ENCODE measurements around the gene NWD2. TPM values are rescaled to one million over a fixed set of nuclear protein-coding genes. Genes with fewer than 3 reads are reported as not detected.

The NWD2 gene
- total RNA-seq, 2 experiments from 2014 or later = not detected

DNA sequence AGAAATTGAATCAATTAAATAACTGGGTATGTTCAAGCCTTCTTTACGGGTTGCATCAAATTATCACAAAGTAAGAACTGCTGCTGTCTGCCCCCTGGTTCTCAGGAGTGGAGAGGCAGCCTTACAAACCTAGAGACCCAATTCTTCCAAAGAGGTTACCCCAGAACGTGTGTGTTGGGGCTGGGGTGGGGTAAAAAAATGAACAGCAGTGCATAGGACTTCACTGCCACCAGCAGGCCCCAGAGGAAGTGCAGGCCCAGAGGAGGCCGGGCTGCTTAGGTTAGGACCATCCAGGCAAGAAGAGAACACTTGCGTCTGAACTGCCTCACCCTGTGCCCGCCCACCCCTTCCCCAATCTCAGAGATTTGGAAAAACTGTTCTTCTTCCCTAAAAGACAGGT, 1.5 kb upstream of the NWD2 start:
- no peak overlapping the region for H3K27ac Mint-ChIP-seq
- DNase-seq = no peak
- POLR2A ChIA-PET = no interaction called here
- TF ChIP-seq, protein P1, sequence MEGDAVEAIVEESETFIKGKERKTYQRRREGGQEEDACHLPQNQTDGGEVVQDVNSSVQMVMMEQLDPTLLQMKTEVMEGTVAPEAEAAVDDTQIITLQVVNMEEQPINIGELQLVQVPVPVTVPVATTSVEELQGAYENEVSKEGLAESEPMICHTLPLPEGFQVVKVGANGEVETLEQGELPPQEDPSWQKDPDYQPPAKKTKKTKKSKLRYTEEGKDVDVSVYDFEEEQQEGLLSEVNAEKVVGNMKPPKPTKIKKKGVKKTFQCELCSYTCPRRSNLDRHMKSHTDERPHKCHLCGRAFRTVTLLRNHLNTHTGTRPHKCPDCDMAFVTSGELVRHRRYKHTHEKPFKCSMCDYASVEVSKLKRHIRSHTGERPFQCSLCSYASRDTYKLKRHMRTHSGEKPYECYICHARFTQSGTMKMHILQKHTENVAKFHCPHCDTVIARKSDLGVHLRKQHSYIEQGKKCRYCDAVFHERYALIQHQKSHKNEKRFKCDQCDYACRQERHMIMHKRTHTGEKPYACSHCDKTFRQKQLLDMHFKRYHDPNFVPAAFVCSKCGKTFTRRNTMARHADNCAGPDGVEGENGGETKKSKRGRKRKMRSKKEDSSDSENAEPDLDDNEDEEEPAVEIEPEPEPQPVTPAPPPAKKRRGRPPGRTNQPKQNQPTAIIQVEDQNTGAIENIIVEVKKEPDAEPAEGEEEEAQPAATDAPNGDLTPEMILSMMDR (IDR thresholded peaks at IDR 0.05) = no peak
- no peak overlapping the region for H3K4me3 Mint-ChIP-seq
- no peaks in the 10 kb centered on the region for H3K36me3 ChIP-seq (ENCODE audit: insufficient read depth, low read length)
- intact Hi-C loops (cut with DNase I, micrococcal nuclease) = no loop called here
- H3K27me3 Mint-ChIP-seq = peaks cover 67% of the 10 kb centered on the region
- CTCF ChIA-PET = no interaction called here
- no peak overlapping the region for H3K4me3 ChIP-seq (ENCODE audit: low read length)
- no peak for ATAC-seq (ENCODE audit: poor library complexity)
- H3K36me3 Mint-ChIP-seq (ENCODE audit: low read depth) = no peaks in the 10 kb centered on the region
- H3K9me3 Mint-ChIP-seq = no peaks in the 10 kb centered on the region
- no peak overlapping the region for H3K27ac ChIP-seq (ENCODE audit: low read depth in 1 of 2, low read length in 2 of 2)
- peaks cover 0 to 13% of the 10 kb centered on the region in 2 experiments for H3K9me3 ChIP-seq (ENCODE audit: control insufficient read depth in 1 of 2, insufficient read depth in 1 of 2, low read length in 2 of 2)
- H3K27me3 ChIP-seq (ENCODE audit: control insufficient read depth in 1 of 2, insufficient read depth in 2 of 2, low read length in 2 of 2) = peaks cover 7 to 47% of the 10 kb centered on the region in 2 experiments
- H3K4me1 ChIP-seq (ENCODE audit: insufficient read depth, low read length) = no peaks in the 10 kb centered on the region
- H3K4me1 Mint-ChIP-seq (ENCODE audit: low read depth) = no peaks in the 10 kb centered on the region

DNA sequence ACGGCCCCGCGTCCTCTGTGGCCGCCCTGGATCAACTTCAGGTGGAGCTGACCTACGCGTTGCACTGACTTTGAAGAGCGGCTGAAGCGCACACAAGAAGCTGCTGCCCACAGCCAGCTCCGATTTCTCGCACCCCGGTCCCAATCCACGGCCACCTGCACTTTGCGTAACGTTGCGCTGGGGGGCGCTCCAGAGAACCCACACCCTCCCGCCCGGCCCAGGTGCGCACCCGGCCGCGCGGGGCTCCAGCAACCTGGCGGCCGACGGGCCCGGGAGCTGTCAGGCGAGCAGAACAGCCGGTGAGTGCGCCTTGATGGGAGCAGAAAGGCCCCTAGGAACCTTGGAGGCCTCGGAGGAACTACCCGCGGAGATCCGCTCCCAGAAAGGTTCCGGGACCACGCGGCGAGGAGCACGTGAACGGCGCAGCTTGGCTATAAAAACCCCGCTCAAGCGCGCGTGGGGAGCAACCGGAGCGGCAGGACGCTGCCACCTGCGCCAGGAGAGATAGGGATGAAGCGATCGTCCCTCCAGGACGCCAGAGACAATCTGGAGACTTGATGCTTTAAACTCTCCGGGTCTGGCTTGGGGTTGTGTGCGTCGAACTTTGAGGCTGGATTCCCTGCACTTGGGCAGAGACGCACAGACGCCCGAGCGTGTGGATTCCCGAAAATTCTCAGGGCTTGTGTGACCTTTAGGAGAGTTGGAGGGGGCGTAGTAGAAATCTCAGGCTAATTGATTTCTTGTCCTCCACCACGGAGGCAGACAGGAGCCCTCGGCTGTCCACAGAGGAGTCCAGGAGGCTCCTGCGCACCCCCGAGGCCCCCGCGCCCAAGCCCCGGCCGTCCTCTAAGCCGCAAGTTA, 591 bp upstream of the NWD2 start:
- peaks cover 7 to 47% of the 10 kb centered on the region in 2 experiments for H3K27me3 ChIP-seq (ENCODE audit: control insufficient read depth in 1 of 2, insufficient read depth in 2 of 2, low read length in 2 of 2)
- H3K9me3 ChIP-seq (ENCODE audit: control insufficient read depth in 1 of 2, insufficient read depth in 1 of 2, low read length in 2 of 2) = peaks cover 0 to 13% of the 10 kb centered on the region in 2 experiments
- H3K36me3 Mint-ChIP-seq (ENCODE audit: low read depth) = no peaks in the 10 kb centered on the region
- TF ChIP-seq, protein P1 (IDR thresholded peaks at IDR 0.05) = no peak
- H3K27ac Mint-ChIP-seq = no peak overlapping the region
- POLR2A ChIA-PET = no interaction called here
- ATAC-seq (ENCODE audit: poor library complexity) (no peak), DNase-seq (no peak)
- CTCF ChIA-PET = no interaction called here
- intact Hi-C loops (cut with DNase I, micrococcal nuclease) = no loop called here
- H3K36me3 ChIP-seq (ENCODE audit: insufficient read depth, low read length) = no peaks in the 10 kb centered on the region
- no peak overlapping the region for H3K27ac ChIP-seq (ENCODE audit: low read depth in 1 of 2, low read length in 2 of 2)
- H3K9me3 Mint-ChIP-seq = no peaks in the 10 kb centered on the region
- no peaks in the 10 kb centered on the region for H3K4me1 Mint-ChIP-seq (ENCODE audit: low read depth)
- no peak overlapping the region for H3K4me3 Mint-ChIP-seq
- no peaks in the 10 kb centered on the region for H3K4me1 ChIP-seq (ENCODE audit: insufficient read depth, low read length)
- no peak overlapping the region for H3K4me3 ChIP-seq (ENCODE audit: low read length)
- peaks cover 75% of the 10 kb centered on the region for H3K27me3 Mint-ChIP-seq

DNA sequence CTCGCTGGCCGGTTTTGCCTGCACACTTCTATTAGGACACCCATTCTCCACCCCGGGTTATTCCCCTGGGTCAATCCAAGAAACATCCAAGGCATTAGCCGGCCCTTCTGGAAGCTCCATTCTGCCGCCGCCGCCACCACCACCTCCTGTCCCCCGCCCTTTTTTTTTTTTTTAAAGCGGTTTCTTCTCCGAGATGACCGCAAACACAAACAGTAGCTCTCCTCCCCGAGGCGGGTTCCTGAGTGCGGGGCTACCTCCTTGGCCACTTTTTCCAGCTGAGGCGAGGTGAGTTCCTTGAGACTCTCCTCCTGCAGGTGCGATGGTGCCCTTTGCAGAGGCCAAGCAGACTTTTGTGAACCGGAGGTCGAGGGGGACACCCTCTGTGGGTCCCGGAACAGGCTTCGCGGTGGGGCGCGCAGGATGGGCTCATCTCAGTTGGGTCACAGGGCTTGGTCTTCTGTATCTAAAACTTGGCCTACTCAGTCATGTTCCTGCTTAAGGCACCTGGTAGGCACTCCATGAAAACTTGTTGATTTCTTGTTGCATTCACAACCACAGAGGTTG, 930 bp downstream of the NWD2 start:
- no peak for DNase-seq
- POLR2A ChIA-PET = no interaction called here
- H3K27ac ChIP-seq (ENCODE audit: low read depth in 1 of 2, low read length in 2 of 2) = no peak overlapping the region
- no peaks in the 10 kb centered on the region for H3K36me3 ChIP-seq (ENCODE audit: insufficient read depth, low read length)
- peaks cover 7 to 50% of the 10 kb centered on the region in 2 experiments for H3K27me3 ChIP-seq (ENCODE audit: control insufficient read depth in 1 of 2, insufficient read depth in 2 of 2, low read length in 2 of 2)
- Mint-ChIP-seq H3K9me3 (no peaks in the 10 kb centered on the region), H3K4me1 (ENCODE audit: low read depth) (no peaks in the 10 kb centered on the region), H3K4me3 (no peak overlapping the region), H3K27ac (no peak overlapping the region), H3K27me3 (peaks cover 67% of the 10 kb centered on the region), H3K36me3 (ENCODE audit: low read depth) (no peaks in the 10 kb centered on the region)
- H3K9me3 ChIP-seq (ENCODE audit: control insufficient read depth in 1 of 2, insufficient read depth in 1 of 2, low read length in 2 of 2) = peaks cover 0 to 13% of the 10 kb centered on the region in 2 experiments
- ATAC-seq (ENCODE audit: poor library complexity) = no peak
- TF ChIP-seq, protein P1 (IDR thresholded peaks at IDR 0.05) = no peak
- H3K4me1 ChIP-seq (ENCODE audit: insufficient read depth, low read length) = no peaks in the 10 kb centered on the region
- H3K4me3 ChIP-seq (ENCODE audit: low read length) = no peak overlapping the region
- intact Hi-C loops (cut with DNase I, micrococcal nuclease) = no loop called here
- CTCF ChIA-PET = no interaction called here

All from CD4-positive, alpha-beta T cell (primary cell).